Measurements from ENCODE around the gene PPIF. TPM values are rescaled to one million over a fixed set of nuclear protein-coding genes. Genes with fewer than 3 reads are reported as not detected.

PPIF gene
- total and polyA plus RNA-seq, 2 donors (not counting 1 experiment from before 2014, with no cell fraction given): 50.4 to 100 TPM

- no peak overlapping the region for H3K27ac ChIP-seq (ENCODE audit: low read length in 2 of 2)
- CTCF ChIA-PET: interaction anchor here (1.1 to 1.6 kb wide), 3 partner anchors 8 to 188 kb away, joined by 3 to 7 read pairs (median 4); no protein-coding TSS in a partner anchor
- no peak for ATAC-seq (ENCODE audit: low read depth)
Measured at GRCh38 chr10:79382491-79382941, 35.2 kb downstream of the PPIF start.

GRCh38 chr10:79383974-79384606 lies 36.8 kb downstream of the PPIF start:
- H4K20me1 ChIP-seq (ENCODE audit: control insufficient read depth, insufficient read depth, low read length, poor library complexity, severe bottlenecking): no peaks in the 10 kb centered on the region
- no peak overlapping the region for H3K4me2 ChIP-seq (replicated peaks; ENCODE audit: low read depth, low read length, poor library complexity, severe bottlenecking)
- ATAC-seq (ENCODE audit: low read depth): no peak
- H3K4me3 ChIP-seq (ENCODE audit: control extremely low read depth in 1 of 5, extremely low read depth in 1 of 5, insufficient read depth in 1 of 5, low read depth in 2 of 5, low read length in 4 of 5): no peak overlapping the region
- H3K9ac ChIP-seq (ENCODE audit: low read length): no peak overlapping the region
- WGBS (ENCODE audit: insufficient coverage): 95% methylated on average over 10 of the region's 12 CpGs
- DNase-seq: no peak
- TF ChIP-seq, protein P1, sequence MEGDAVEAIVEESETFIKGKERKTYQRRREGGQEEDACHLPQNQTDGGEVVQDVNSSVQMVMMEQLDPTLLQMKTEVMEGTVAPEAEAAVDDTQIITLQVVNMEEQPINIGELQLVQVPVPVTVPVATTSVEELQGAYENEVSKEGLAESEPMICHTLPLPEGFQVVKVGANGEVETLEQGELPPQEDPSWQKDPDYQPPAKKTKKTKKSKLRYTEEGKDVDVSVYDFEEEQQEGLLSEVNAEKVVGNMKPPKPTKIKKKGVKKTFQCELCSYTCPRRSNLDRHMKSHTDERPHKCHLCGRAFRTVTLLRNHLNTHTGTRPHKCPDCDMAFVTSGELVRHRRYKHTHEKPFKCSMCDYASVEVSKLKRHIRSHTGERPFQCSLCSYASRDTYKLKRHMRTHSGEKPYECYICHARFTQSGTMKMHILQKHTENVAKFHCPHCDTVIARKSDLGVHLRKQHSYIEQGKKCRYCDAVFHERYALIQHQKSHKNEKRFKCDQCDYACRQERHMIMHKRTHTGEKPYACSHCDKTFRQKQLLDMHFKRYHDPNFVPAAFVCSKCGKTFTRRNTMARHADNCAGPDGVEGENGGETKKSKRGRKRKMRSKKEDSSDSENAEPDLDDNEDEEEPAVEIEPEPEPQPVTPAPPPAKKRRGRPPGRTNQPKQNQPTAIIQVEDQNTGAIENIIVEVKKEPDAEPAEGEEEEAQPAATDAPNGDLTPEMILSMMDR (IDR thresholded peaks at IDR 0.05): no peak
- TF ChIP-seq EZH2 (IDR thresholded peaks at IDR 0.05; ENCODE audit: borderline replicate concordance, insufficient read depth, low read depth, low read length, poor library complexity, severe bottlenecking): no peak
- peaks cover 2 to 7% of the 10 kb centered on the region in 2 donors for H3K4me1 ChIP-seq (ENCODE audit: control insufficient read depth in 2 of 2, insufficient read depth in 2 of 2, low read length in 2 of 2)
- no peaks in the 10 kb centered on the region for H3K9me3 ChIP-seq (ENCODE audit: control extremely low read depth in 1 of 3, control insufficient read depth in 2 of 3, insufficient read depth in 1 of 3, low read length in 2 of 3)
- no peak overlapping the region for H3K27ac Mint-ChIP-seq
- ChIA-PET CTCF (interaction anchor here (1.1 to 1.6 kb wide), 2 partner anchors 10 kb away, joined by 5 to 7 read pairs; no protein-coding TSS in a partner anchor), POLR2A (interaction anchor here (0.6 kb wide), 1 partner anchor 1217 kb away, joined by 3 read pairs; no protein-coding TSS in a partner anchor)
- H3K79me2 ChIP-seq (ENCODE audit: control insufficient read depth, insufficient read depth, low read length): no peaks in the 10 kb centered on the region
- H3K9me3 Mint-ChIP-seq (ENCODE audit: insufficient read depth): no peaks in the 10 kb centered on the region
- no peak overlapping the region for H3K4me3 Mint-ChIP-seq
- intact Hi-C loops (cut with micrococcal nuclease): loop anchor here (10.0 kb wide), 1 partner anchor 61 kb away; the partner anchor contains the start of gene ZCCHC24
- no peak overlapping the region for H3K27ac ChIP-seq (ENCODE audit: low read length in 2 of 2)
- H3K4me1 Mint-ChIP-seq: peaks cover 7% of the 10 kb centered on the region
- no peaks in the 10 kb centered on the region for H3K36me3 ChIP-seq (replicated peaks in 1 of 2; ENCODE audit: control extremely low read depth in 1 of 2, control insufficient read depth in 1 of 2, extremely low read depth in 1 of 2, insufficient read depth in 2 of 2, low read length in 1 of 2)
- no peaks in the 10 kb centered on the region for H3K27me3 Mint-ChIP-seq
- no peaks in the 10 kb centered on the region for H3K27me3 ChIP-seq (replicated peaks in 1 of 4; ENCODE audit: control extremely low read depth in 1 of 4, control insufficient read depth in 3 of 4, insufficient read depth in 4 of 4, low read length in 3 of 4)
- no peak overlapping the region for H2AFZ ChIP-seq (ENCODE audit: insufficient read depth, low read depth, low read length, poor library complexity, severe bottlenecking)

More at GRCh38 chr10:79382491-79382941, 35.2 kb downstream of the PPIF start:
- Histone ChIP-seq H2AFZ (ENCODE audit: insufficient read depth, low read depth, low read length, poor library complexity, severe bottlenecking) (no peak overlapping the region), H3K4me1 (ENCODE audit: control insufficient read depth in 2 of 2, insufficient read depth in 2 of 2, low read length in 2 of 2) (no peaks in the 10 kb centered on the region), H3K9me3 (ENCODE audit: control extremely low read depth in 1 of 3, control insufficient read depth in 2 of 3, insufficient read depth in 1 of 3, low read length in 2 of 3) (peaks cover 0 to 4% (median 0%) of the 10 kb centered on the region in 3 donors), H4K20me1 (ENCODE audit: control insufficient read depth, insufficient read depth, low read length, poor library complexity, severe bottlenecking) (no peaks in the 10 kb centered on the region), H3K27me3 (replicated peaks in 1 of 4; ENCODE audit: control extremely low read depth in 1 of 4, control insufficient read depth in 3 of 4, insufficient read depth in 4 of 4, low read length in 3 of 4) (no peaks in the 10 kb centered on the region), H3K79me2 (ENCODE audit: control insufficient read depth, insufficient read depth, low read length) (no peaks in the 10 kb centered on the region), H3K9ac (ENCODE audit: low read length) (no peak overlapping the region), H3K4me2 (replicated peaks; ENCODE audit: low read depth, low read length, poor library complexity, severe bottlenecking) (no peak overlapping the region), H3K4me3 (ENCODE audit: control extremely low read depth in 1 of 5, extremely low read depth in 1 of 5, insufficient read depth in 1 of 5, low read depth in 2 of 5, low read length in 4 of 5) (no peak overlapping the region), H3K36me3 (replicated peaks in 1 of 2; ENCODE audit: control extremely low read depth in 1 of 2, control insufficient read depth in 1 of 2, extremely low read depth in 1 of 2, insufficient read depth in 2 of 2, low read length in 1 of 2) (no peaks in the 10 kb centered on the region)
- no peak for DNase-seq
- POLR2A ChIA-PET: no interaction called here
- H3K27me3 Mint-ChIP-seq: no peaks in the 10 kb centered on the region
- WGBS (ENCODE audit: insufficient coverage): 94% methylated on average over 17 of the region's 18 CpGs
- intact Hi-C loops (cut with micrococcal nuclease): loop anchor here (10.0 kb wide), 1 partner anchor 62 kb away; the partner anchor contains the start of gene ZCCHC24
- no peaks in the 10 kb centered on the region for H3K4me1 Mint-ChIP-seq
- no peak for TF ChIP-seq EZH2 (IDR thresholded peaks at IDR 0.05; ENCODE audit: borderline replicate concordance, insufficient read depth, low read depth, low read length, poor library complexity, severe bottlenecking)
- TF ChIP-seq, protein P1 (IDR thresholded peaks at IDR 0.05): no peak
- H3K4me3 Mint-ChIP-seq: no peak overlapping the region
- no peak overlapping the region for H3K27ac Mint-ChIP-seq
- no peaks in the 10 kb centered on the region for H3K9me3 Mint-ChIP-seq (ENCODE audit: insufficient read depth)
